OCI-LY1 (cell line): Measurements from ENCODE around the gene TSPAN32.

Experiments used
- H2AFZ ChIP-seq: fragments of 200-600 bp; sonication (generic), shearing (Covaris generic); 2 replicates; pipeline ENCODE4 v1.6.0; 2014; ENCODE audit warnings: antibody characterized with exemption, mild to moderate bottlenecking, low read length
- H3F3A ChIP-seq: fragments of 200-600 bp; sonication (generic), shearing (Covaris generic); 2 replicates; pipeline ENCODE4 v1.6.0; 2014; ENCODE audit warnings: mild to moderate bottlenecking, antibody characterized with exemption, low read length, moderate library complexity; ENCODE audit not compliant: insufficient read depth
- H3K27ac ChIP-seq: fragments of 200-600 bp; sonication (generic); 2 replicates; pipeline ENCODE4 v1.5.1; 2014; ENCODE audit warnings: low read length, mixed run types, mild to moderate bottlenecking, low read depth; ENCODE audit not compliant: poor library complexity, severe bottlenecking
- H3K27me3 ChIP-seq: fragments of 200-600 bp; sonication (generic); 2 replicates; pipeline ENCODE4 v1.6.0; 2014; ENCODE audit warnings: antibody characterized with exemption, mild to moderate bottlenecking, low read length, moderate library complexity; ENCODE audit not compliant: insufficient read depth
- H3K36me3 ChIP-seq: fragments of 200-600 bp; sonication (generic); 2 replicates; pipeline ENCODE4 v1.6.1; 2014; ENCODE audit warnings: mild to moderate bottlenecking, antibody characterized with exemption, low read length, moderate library complexity, mixed read lengths; ENCODE audit not compliant: insufficient read depth
- H3K4me1 ChIP-seq: fragments of 200-600 bp; sonication (generic); 2 replicates; pipeline ENCODE4 v1.5.1; 2014; ENCODE audit warnings: mild to moderate bottlenecking, low read length, moderate library complexity; ENCODE audit not compliant: insufficient read depth, severe bottlenecking
- H3K4me2 ChIP-seq: fragments of 200-600 bp; sonication (generic), shearing (Covaris generic); 2 replicates; pipeline ENCODE4 v1.6.1; 2014; ENCODE audit warnings: low read length
- H3K4me3 ChIP-seq: fragments of 200-600 bp; sonication (generic); 2 replicates; pipeline ENCODE4 v1.5.1; 2014; ENCODE audit warnings: low read length, low read depth, mild to moderate bottlenecking, mixed read lengths; ENCODE audit not compliant: poor library complexity, severe bottlenecking
- H3K79me2 ChIP-seq: fragments of 200-600 bp; shearing (Covaris generic); 2 replicates; pipeline ENCODE4 v1.6.1; 2016; ENCODE audit warnings: mixed run types, low read length, mixed read lengths; ENCODE audit not compliant: insufficient read depth
- H3K9ac ChIP-seq: fragments of 200-600 bp; sonication (generic), shearing (Covaris generic); 2 replicates; pipeline ENCODE4 v1.6.1; 2014; ENCODE audit warnings: mild to moderate bottlenecking, low read length, mixed read lengths
- H3K9me2 ChIP-seq: fragments of 200-600 bp; sonication (generic), shearing (Covaris generic); 2 replicates; pipeline ENCODE4 v1.6.1; 2014; ENCODE audit warnings: low read depth, mild to moderate bottlenecking, low read length, mixed read lengths
- H3K9me3 ChIP-seq: fragments of 200-600 bp; shearing (Covaris generic); 2 replicates; pipeline ENCODE4 v1.6.1; 2014; ENCODE audit warnings: low read length, mixed read lengths
- H4K20me1 ChIP-seq: fragments of 200-600 bp; sonication (generic), shearing (Covaris generic); 2 replicates; pipeline ENCODE4 v1.6.0; 2016; ENCODE audit warnings: mild to moderate bottlenecking, low read length; ENCODE audit not compliant: insufficient read depth
- EZH2 ChIP-seq: fragments of 200-600 bp; sonication (generic), shearing (Covaris generic); IDR thresholded peaks from 2 replicates; pipeline ENCODE4 v1.8.0; 2017; ENCODE audit warnings: borderline replicate concordance, mixed run types, mild to moderate bottlenecking, antibody characterized with exemption, low read length, moderate library complexity, mixed read lengths
- TF ChIP-seq, protein P1 (sequence below): fragments of 200-600 bp; sonication (generic), shearing (Covaris generic); IDR thresholded peaks from 2 replicates; pipeline ENCODE4 v1.5.1; 2017; ENCODE audit warnings: mild to moderate bottlenecking, antibody characterized with exemption, low read length, moderate library complexity, mixed read lengths

Gene TSPAN32

DNA sequence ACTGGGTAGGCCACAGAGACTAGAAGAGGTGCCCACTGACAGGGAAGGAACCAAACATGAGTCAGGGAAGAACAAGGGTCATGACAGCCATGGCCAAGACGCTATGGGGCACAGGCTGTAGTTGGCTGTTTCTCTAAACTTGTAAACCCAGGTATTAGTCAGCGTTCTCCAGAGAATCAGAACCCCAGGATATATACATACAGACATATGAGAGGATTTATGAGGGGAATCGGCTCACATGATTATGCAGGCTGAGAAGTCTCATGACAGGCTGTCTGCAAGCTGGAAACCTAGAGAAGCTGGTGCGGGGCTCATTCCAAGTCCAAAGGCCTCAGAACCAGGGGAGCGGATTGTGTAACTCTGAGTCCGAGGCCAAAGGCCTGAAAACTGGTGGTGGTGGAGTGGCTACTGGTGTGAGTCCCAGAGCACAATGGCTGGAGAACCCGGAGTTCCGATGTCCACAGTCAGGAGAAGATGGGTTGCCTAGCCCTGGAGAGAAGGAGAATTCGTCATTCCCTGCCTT, 45.6 kb downstream of the TSPAN32 start:
- Histone ChIP-seq H3K4me1 (no peaks in the 10 kb centered on the region), H3K9me2 (no peaks in the 10 kb centered on the region)

DNA sequence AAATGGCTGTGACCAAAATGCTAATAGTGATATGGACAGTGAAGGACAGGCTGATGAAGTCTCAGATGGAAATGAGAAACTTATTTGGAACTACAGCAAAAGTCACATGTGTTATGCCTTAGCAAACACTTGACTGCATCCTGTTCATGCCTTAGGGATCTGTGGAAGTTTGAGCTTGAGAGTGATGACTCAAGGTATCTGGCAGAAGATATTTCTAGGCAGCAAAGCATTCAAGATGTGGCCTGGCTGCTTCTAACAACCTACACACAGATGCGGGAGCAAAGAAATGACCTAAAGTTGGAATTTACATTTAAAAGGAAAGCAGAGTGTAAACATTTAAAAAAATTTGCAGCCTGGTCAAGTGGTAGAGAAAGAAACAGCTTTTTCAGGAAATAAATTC, 47.2 kb downstream of the TSPAN32 start:
- no peaks in the 10 kb centered on the region for H3K9me3 ChIP-seq

More for the DNA sequence above, 45.6 kb downstream of the TSPAN32 start:
- no peak overlapping the region for H3K9ac ChIP-seq
- H3K9me3 ChIP-seq, result no peaks in the 10 kb centered on the region
- no peaks in the 10 kb centered on the region for H3K79me2 ChIP-seq
- H3K4me2 ChIP-seq, result no peak overlapping the region
- TF ChIP-seq, protein P1, sequence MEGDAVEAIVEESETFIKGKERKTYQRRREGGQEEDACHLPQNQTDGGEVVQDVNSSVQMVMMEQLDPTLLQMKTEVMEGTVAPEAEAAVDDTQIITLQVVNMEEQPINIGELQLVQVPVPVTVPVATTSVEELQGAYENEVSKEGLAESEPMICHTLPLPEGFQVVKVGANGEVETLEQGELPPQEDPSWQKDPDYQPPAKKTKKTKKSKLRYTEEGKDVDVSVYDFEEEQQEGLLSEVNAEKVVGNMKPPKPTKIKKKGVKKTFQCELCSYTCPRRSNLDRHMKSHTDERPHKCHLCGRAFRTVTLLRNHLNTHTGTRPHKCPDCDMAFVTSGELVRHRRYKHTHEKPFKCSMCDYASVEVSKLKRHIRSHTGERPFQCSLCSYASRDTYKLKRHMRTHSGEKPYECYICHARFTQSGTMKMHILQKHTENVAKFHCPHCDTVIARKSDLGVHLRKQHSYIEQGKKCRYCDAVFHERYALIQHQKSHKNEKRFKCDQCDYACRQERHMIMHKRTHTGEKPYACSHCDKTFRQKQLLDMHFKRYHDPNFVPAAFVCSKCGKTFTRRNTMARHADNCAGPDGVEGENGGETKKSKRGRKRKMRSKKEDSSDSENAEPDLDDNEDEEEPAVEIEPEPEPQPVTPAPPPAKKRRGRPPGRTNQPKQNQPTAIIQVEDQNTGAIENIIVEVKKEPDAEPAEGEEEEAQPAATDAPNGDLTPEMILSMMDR, result no peak
- TF ChIP-seq EZH2, result no peak
- H3F3A ChIP-seq, result no peaks in the 10 kb centered on the region
- peaks cover 11% of the 10 kb centered on the region; the same call in 1 of the 2 replicates for H3K27me3 ChIP-seq
- no peak overlapping the region for H3K4me3 ChIP-seq
- no peaks in the 10 kb centered on the region for H4K20me1 ChIP-seq
- H3K36me3 ChIP-seq, result no peaks in the 10 kb centered on the region; the same call in 1 of the 2 replicates
- no peak overlapping the region for H2AFZ ChIP-seq
- no peak overlapping the region for H3K27ac ChIP-seq

DNA sequence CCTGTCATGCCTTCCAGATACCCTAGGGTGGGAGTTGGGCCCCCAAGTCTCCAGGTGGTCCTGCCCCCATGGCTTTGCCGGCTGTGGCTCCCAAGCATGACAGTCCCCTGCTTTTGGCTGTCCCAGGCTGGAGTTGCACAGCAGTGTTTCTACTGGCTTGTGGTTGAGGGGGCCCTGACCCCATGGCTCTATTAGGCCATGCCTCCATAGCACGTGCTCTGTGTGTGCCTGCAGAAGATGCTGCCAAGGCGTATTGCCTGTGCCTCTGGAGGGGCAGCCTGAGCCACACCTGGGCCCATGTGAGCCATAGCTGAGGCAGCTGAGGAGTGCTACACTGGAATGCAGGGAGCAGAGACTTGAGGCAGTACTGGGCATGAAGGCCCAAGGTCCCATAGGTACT, 49.9 kb downstream of the TSPAN32 start:
- Histone ChIP-seq H3K79me2 (no peaks in the 10 kb centered on the region), H4K20me1 (no peaks in the 10 kb centered on the region), H3K27me3 (peaks cover 9% of the 10 kb centered on the region; the same call in 1 of the 2 replicates), H3K9ac (no peak overlapping the region), H3K4me1 (no peaks in the 10 kb centered on the region), H3F3A (no peaks in the 10 kb centered on the region), H3K9me3 (no peaks in the 10 kb centered on the region), H2AFZ (no peak overlapping the region), H3K27ac (no peak overlapping the region), H3K36me3 (no peaks in the 10 kb centered on the region), H3K9me2 (no peaks in the 10 kb centered on the region), H3K4me2 (no peak overlapping the region), H3K4me3 (no peak overlapping the region)
- no peak for TF ChIP-seq EZH2
- TF ChIP-seq, protein P1, result no peak

More for the DNA sequence above, 47.2 kb downstream of the TSPAN32 start:
- no peak overlapping the region for H3K4me2 ChIP-seq
- no peaks in the 10 kb centered on the region for H3F3A ChIP-seq
- H3K27me3 ChIP-seq, result peaks cover 9% of the 10 kb centered on the region; the same call in 1 of the 2 replicates
- no peak overlapping the region for H3K9ac ChIP-seq
- no peak overlapping the region for H3K27ac ChIP-seq
- no peaks in the 10 kb centered on the region for H3K9me2 ChIP-seq
- H3K4me3 ChIP-seq, result no peak overlapping the region
- H2AFZ ChIP-seq, result no peak overlapping the region
- TF ChIP-seq, protein P1, result no peak
- TF ChIP-seq EZH2, result no peak
- H3K36me3 ChIP-seq, result no peaks in the 10 kb centered on the region; the same call in 1 of the 2 replicates
- H3K79me2 ChIP-seq, result no peaks in the 10 kb centered on the region
- H4K20me1 ChIP-seq, result no peaks in the 10 kb centered on the region
- H3K4me1 ChIP-seq, result no peaks in the 10 kb centered on the region
